Nephron (organoid): ENCODE results near the gene ZFP62.
A peak's percentile ranks its signal among the peaks of the same experiment; 100 is the strongest.

ENCODE experiments used
- H3K27ac Mint-ChIP-seq, 3 experiments: 2 replicates each; pipeline ENCODE4 v1.8.0; 2020; ENCODE audit warnings: mixed read lengths in 3 of 3, mild to moderate bottlenecking in 2 of 3, moderate library complexity in 1 of 3
- H3K27me3 Mint-ChIP-seq: 2 replicates; pipeline ENCODE4 v1.8.0; 2021; ENCODE audit warnings: low read depth, mild to moderate bottlenecking, moderate library complexity, mixed read lengths
- H3K36me3 Mint-ChIP-seq: 2 replicates; pipeline ENCODE4 v1.8.0; 2020; ENCODE audit warnings: low read depth, mixed read lengths
- H3K4me1 Mint-ChIP-seq: 2 replicates; pipeline ENCODE4 v1.8.0; 2020; ENCODE audit warnings: mixed read lengths
- H3K4me3 Mint-ChIP-seq, 3 experiments: 2 replicates each; pipeline ENCODE4 v1.8.0; 2020; ENCODE audit warnings: mild to moderate bottlenecking in 3 of 3, mixed read lengths in 3 of 3, moderate library complexity in 2 of 3
- H3K9me3 Mint-ChIP-seq: 2 replicates; pipeline ENCODE4 v1.8.0; 2020; ENCODE audit warnings: mixed read lengths
- CTCF ChIP-seq, 3 experiments: fragments of 200-600 bp; sonication (generic); IDR thresholded peaks; one replicate each; pipeline ENCODE4 v1.5.0; 2021; ENCODE audit warnings: antibody characterized with exemption in 3 of 3; ENCODE audit not compliant: unreplicated experiment in 3 of 3

The ZFP62 gene

GRCh38 chr5:180860273-180860886, 696 bp downstream of the ZFP62 start:
- H3K27ac Mint-ChIP-seq: peak overlapping the region; percentile 84 to 95 (median 89)
- TF ChIP-seq CTCF (IDR thresholded peaks at IDR 0.05; ENCODE audit: unreplicated experiment in 3 of 3): no peak
- peaks cover 30% of the 10 kb centered on the region for H3K36me3 Mint-ChIP-seq
- peak overlapping the region; percentile 88 to 97 (median 90) for H3K4me3 Mint-ChIP-seq
- peaks cover 19% of the 10 kb centered on the region for H3K4me1 Mint-ChIP-seq
- H3K9me3 Mint-ChIP-seq: peaks cover 8% of the 10 kb centered on the region
- H3K27me3 Mint-ChIP-seq: no peaks in the 10 kb centered on the region

- Mint-ChIP-seq H3K36me3 (peaks cover 48% of the 10 kb centered on the region), H3K9me3 (peaks cover 20% of the 10 kb centered on the region), H3K4me3 (peak overlapping the region; percentile 88 to 97 (median 90)), H3K4me1 (peaks cover 19% of the 10 kb centered on the region), H3K27me3 (no peaks in the 10 kb centered on the region), H3K27ac (no peak overlapping the region)
- TF ChIP-seq CTCF (IDR thresholded peaks at IDR 0.05; ENCODE audit: unreplicated experiment in 3 of 3): no peak
Measured at GRCh38 chr5:180858586-180858985, 2.5 kb downstream of the ZFP62 start.

DNA sequence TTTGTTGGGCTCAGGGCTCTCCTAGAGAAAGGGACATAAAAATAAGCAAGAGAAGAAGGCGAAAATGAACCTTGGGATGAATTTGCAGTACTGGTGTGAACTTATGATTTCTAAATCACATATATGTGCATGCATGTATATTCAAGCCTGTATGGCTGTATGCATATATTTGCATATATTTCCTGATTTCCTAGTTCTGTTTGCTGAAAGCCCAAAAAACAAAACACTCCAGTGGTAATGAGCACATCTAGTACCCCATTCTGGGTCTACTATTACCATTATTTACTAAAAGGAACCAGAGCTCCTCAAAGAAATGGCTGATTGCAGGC, 7.3 kb downstream of the ZFP62 start:
- Mint-ChIP-seq H3K27ac (no peak overlapping the region), H3K36me3 (peaks cover 91% of the 10 kb centered on the region), H3K4me3 (no peak overlapping the region), H3K9me3 (peaks cover 64% of the 10 kb centered on the region), H3K4me1 (peaks cover under 1% of the 10 kb centered on the region), H3K27me3 (peaks cover 4% of the 10 kb centered on the region)
- no peak for TF ChIP-seq CTCF (IDR thresholded peaks at IDR 0.05; ENCODE audit: unreplicated experiment in 3 of 3)

DNA sequence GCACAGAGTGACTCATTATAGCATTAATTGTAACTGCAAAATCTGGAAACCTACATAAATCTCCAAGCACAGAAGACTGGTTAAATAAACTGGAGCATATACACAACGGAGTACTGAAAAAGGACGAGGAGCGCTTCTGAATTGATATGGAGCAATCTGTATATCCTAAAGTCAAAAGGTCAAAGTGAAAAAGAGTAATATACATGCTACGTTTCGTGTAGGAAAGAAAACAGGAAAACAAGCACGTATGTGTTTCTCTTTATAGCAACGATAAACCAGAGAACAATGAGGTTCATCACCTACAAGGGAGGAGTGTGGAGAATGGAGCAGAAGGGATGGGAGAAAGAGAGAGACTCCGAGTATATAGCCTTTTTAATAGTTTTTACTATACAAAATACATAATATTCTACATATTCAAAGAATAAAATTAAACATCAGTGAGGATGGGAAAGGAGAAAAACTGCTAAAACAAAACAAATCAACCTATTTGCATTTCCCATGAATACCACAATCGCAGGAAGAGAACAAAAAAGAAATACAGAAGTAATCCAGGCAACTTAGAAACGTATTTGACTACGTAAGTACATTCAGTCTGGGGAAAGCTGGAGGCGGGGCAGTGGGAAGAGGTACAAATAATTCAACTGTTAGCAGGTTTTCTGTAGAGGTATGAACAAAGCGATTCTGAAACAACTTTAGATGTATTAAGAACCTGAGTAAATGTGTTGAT, 7.8 kb downstream of the ZFP62 start:
- Mint-ChIP-seq H3K36me3 (peaks cover 91% of the 10 kb centered on the region), H3K27ac (no peak overlapping the region)
- no peak for TF ChIP-seq CTCF (IDR thresholded peaks at IDR 0.05; ENCODE audit: unreplicated experiment in 3 of 3)

DNA sequence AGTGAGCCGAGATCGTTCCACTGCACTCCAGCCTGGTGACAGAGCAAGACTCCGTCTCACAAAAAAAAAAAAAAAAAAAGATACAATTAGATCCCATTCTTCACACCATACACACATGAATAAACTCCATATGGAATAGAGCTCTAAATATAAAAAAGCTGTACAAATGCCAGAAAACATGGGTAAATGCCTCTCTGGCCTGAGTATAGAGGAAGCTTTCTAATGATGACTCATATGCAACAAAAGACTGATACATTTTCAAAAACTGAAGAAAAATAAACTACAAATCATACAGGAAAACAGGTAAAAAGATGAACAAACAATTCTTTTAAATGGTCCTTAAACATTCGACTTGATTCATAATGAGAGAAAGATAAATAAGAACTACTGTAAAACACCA, 8.6 kb downstream of the ZFP62 start:
- TF ChIP-seq CTCF (IDR thresholded peaks at IDR 0.05; ENCODE audit: unreplicated experiment in 3 of 3): no peak
- H3K27me3 Mint-ChIP-seq: peaks cover 4% of the 10 kb centered on the region
- peaks cover 77% of the 10 kb centered on the region for H3K9me3 Mint-ChIP-seq
- H3K27ac Mint-ChIP-seq: no peak overlapping the region
- peaks cover 97% of the 10 kb centered on the region for H3K36me3 Mint-ChIP-seq
- H3K4me1 Mint-ChIP-seq: no peaks in the 10 kb centered on the region
- H3K4me3 Mint-ChIP-seq: no peak overlapping the region

More for the DNA sequence above, 7.8 kb downstream of the ZFP62 start:
- H3K9me3 Mint-ChIP-seq: peaks cover 69% of the 10 kb centered on the region
- peaks cover 4% of the 10 kb centered on the region for H3K27me3 Mint-ChIP-seq
- H3K4me3 Mint-ChIP-seq: no peak overlapping the region
- H3K4me1 Mint-ChIP-seq: no peaks in the 10 kb centered on the region
